MM.1S (cell line): ENCODE measurements around the gene PPP1R14C.

ENCODE experiments used
- DNase-seq: peaks from one replicate; pipeline ENCODE4 v3.0.0-alpha.2; 2015
- H2AFZ ChIP-seq: fragments of 300-600 bp; sonication (generic); 2 replicates; pipeline ENCODE4 v1.6.0; 2016; ENCODE audit warnings: antibody characterized with exemption, low read length
- H3F3A ChIP-seq: fragments of 300-600 bp; sonication (generic); 2 replicates; pipeline ENCODE4 v1.6.1; 2016; ENCODE audit warnings: mild to moderate bottlenecking, antibody characterized with exemption, low read length, moderate library complexity, mixed read lengths; ENCODE audit not compliant: insufficient read depth
- H3K27ac ChIP-seq: fragments of 300-600 bp; sonication (generic); 2 replicates; pipeline ENCODE4 v1.5.1; 2016; ENCODE audit warnings: mild to moderate bottlenecking, low read length
- H3K27me3 ChIP-seq: fragments of 300-600 bp; sonication (generic); replicated peaks from 2 replicates; pipeline ENCODE4 v1.6.0; 2016; ENCODE audit warnings: low read length; ENCODE audit not compliant: insufficient read depth
- H3K36me3 ChIP-seq: fragments of 300-600 bp; sonication (generic); replicated peaks from 2 replicates; pipeline ENCODE4 v1.6.1; 2016; ENCODE audit warnings: mild to moderate bottlenecking, low read length, mixed read lengths; ENCODE audit not compliant: insufficient read depth
- H3K4me1 ChIP-seq: fragments of 300-600 bp; sonication (generic); 2 replicates; pipeline ENCODE4 v1.6.1; 2016; ENCODE audit warnings: low read length, mixed read lengths
- H3K4me2 ChIP-seq: fragments of 300-600 bp; sonication (generic); 2 replicates; pipeline ENCODE4 v1.6.0; 2016; ENCODE audit warnings: low read depth, low read length
- H3K4me3 ChIP-seq: fragments of 300-600 bp; sonication (generic); 2 replicates; pipeline ENCODE4 v1.5.1; 2016; ENCODE audit warnings: low read length, mixed read lengths
- H3K79me2 ChIP-seq: fragments of 300-600 bp; sonication (generic); 2 replicates; pipeline ENCODE4 v1.6.1; 2016; ENCODE audit warnings: mixed run types, low read length, mixed read lengths
- H3K9ac ChIP-seq: fragments of 300-600 bp; sonication (generic); 2 replicates; pipeline ENCODE4 v1.6.1; 2016; ENCODE audit warnings: low read length, mixed read lengths
- H3K9me2 ChIP-seq: fragments of 300-600 bp; sonication (generic); replicated peaks from 2 replicates; pipeline ENCODE4 v1.6.1; 2016; ENCODE audit warnings: mild to moderate bottlenecking, low read length, mixed read lengths; ENCODE audit not compliant: insufficient read depth
- H3K9me3 ChIP-seq: fragments of 300-600 bp; sonication (generic); replicated peaks from 2 replicates; pipeline ENCODE4 v1.6.1; 2016; ENCODE audit warnings: mild to moderate bottlenecking, low read length, mixed read lengths; ENCODE audit not compliant: insufficient read depth
- H4K20me1 ChIP-seq: fragments of 300-600 bp; sonication (generic); 2 replicates; pipeline ENCODE4 v1.6.1; 2016; ENCODE audit warnings: mild to moderate bottlenecking, low read length, moderate library complexity, mixed read lengths; ENCODE audit not compliant: insufficient read depth
- CTCF ChIP-seq: fragments of 300-600 bp; sonication (generic); IDR thresholded peaks from 2 replicates; pipeline ENCODE4 v1.5.1; 2016; ENCODE audit warnings: antibody characterized with exemption, low read length, mixed read lengths
- EZH2 ChIP-seq: fragments of 300-600 bp; sonication (generic); optimal IDR thresholded peaks from 2 replicates; pipeline ENCODE3; 2017; ENCODE audit warnings: low read depth, mild to moderate bottlenecking, antibody characterized with exemption, low read length, mixed read lengths
- EZH2phosphoT487 ChIP-seq: fragments of 300-600 bp; sonication (generic); IDR thresholded peaks from 2 replicates; pipeline ENCODE4 v1.6.1; 2018; ENCODE audit warnings: antibody characterized with exemption, low read length

PPP1R14C gene

GRCh38 chr6:150102750-150103270 lies 40.0 kb upstream of the PPP1R14C start:
- no peak overlapping the region for H3K9ac ChIP-seq
- H3K4me3 ChIP-seq: no peak overlapping the region
- no peak overlapping the region for H3K4me2 ChIP-seq
- H4K20me1 ChIP-seq: no peaks in the 10 kb centered on the region
- no peaks in the 10 kb centered on the region for H3K4me1 ChIP-seq
- H3K9me2 ChIP-seq: no peaks in the 10 kb centered on the region
- no peak for DNase-seq
- no peaks in the 10 kb centered on the region for H3K27me3 ChIP-seq
- H3K27ac ChIP-seq: no peak overlapping the region
- no peaks in the 10 kb centered on the region for H3K36me3 ChIP-seq
- no peaks in the 10 kb centered on the region for H3K79me2 ChIP-seq
- no peaks in the 10 kb centered on the region for H3K9me3 ChIP-seq
- TF ChIP-seq CTCF (no peak), EZH2phosphoT487 (no peak)
- H3F3A ChIP-seq: no peaks in the 10 kb centered on the region
- no peak overlapping the region for H2AFZ ChIP-seq

GRCh38 chr6:150112233-150112632 lies 30.6 kb upstream of the PPP1R14C start:
- Histone ChIP-seq H2AFZ (no peak overlapping the region), H3K79me2 (no peaks in the 10 kb centered on the region), H3K27me3 (no peaks in the 10 kb centered on the region), H4K20me1 (no peaks in the 10 kb centered on the region), H3K9ac (no peak overlapping the region), H3K9me2 (no peaks in the 10 kb centered on the region), H3K4me1 (no peaks in the 10 kb centered on the region), H3K9me3 (no peaks in the 10 kb centered on the region), H3F3A (no peaks in the 10 kb centered on the region), H3K27ac (no peak overlapping the region), H3K4me3 (no peak overlapping the region), H3K36me3 (no peaks in the 10 kb centered on the region), H3K4me2 (no peak overlapping the region)
- no peak for DNase-seq
- TF ChIP-seq EZH2phosphoT487 (no peak), CTCF (no peak), EZH2 (no peak)

GRCh38 chr6:150115769-150116168 lies 27.1 kb upstream of the PPP1R14C start:
- H3K36me3 ChIP-seq: no peaks in the 10 kb centered on the region
- H3K4me1 ChIP-seq: no peaks in the 10 kb centered on the region
- H3F3A ChIP-seq: no peaks in the 10 kb centered on the region
- H3K9me3 ChIP-seq: no peaks in the 10 kb centered on the region
- H3K4me3 ChIP-seq: no peak overlapping the region
- no peak for TF ChIP-seq EZH2
- TF ChIP-seq EZH2phosphoT487: no peak
- TF ChIP-seq CTCF: no peak
- H2AFZ ChIP-seq: no peak overlapping the region
- no peak overlapping the region for H3K27ac ChIP-seq
- no peak for DNase-seq
- H3K4me2 ChIP-seq: no peak overlapping the region
- H4K20me1 ChIP-seq: no peaks in the 10 kb centered on the region
- no peaks in the 10 kb centered on the region for H3K79me2 ChIP-seq
- H3K27me3 ChIP-seq: no peaks in the 10 kb centered on the region
- no peaks in the 10 kb centered on the region for H3K9me2 ChIP-seq
- no peak overlapping the region for H3K9ac ChIP-seq
